Stimulated activated memory B cell treated with anti-CD40 and anti-IgM and Interleukin-4, amounts not matched to agents 10 μg/mL and 1 μg/mL and 100 μg/mL, for 72 hours (primary cell): ENCODE measurements around the gene SMC2.

Experiments
- ATAC-seq: fragments of 150-1000 bp; cut with Tn5 transposase; 2 replicates; pipeline ENCODE4 v1.10.0; 2021
- H3K27ac Mint-ChIP-seq: one replicate; pipeline ENCODE4 v1.8.0; 2022; ENCODE audit warnings: mild to moderate bottlenecking, mixed read lengths
- H3K27me3 Mint-ChIP-seq: one replicate; pipeline ENCODE4 v1.8.0; 2022; ENCODE audit warnings: mixed read lengths
- H3K36me3 Mint-ChIP-seq: one replicate; pipeline ENCODE4 v1.8.0; 2022; ENCODE audit warnings: mixed read lengths
- H3K4me1 Mint-ChIP-seq: one replicate; pipeline ENCODE4 v1.8.0; 2022; ENCODE audit warnings: mixed read lengths
- H3K4me3 Mint-ChIP-seq: one replicate; pipeline ENCODE4 v1.8.0; 2022; ENCODE audit warnings: mild to moderate bottlenecking, moderate library complexity, mixed read lengths
- H3K9me3 Mint-ChIP-seq: one replicate; pipeline ENCODE4 v1.8.0; 2022; ENCODE audit warnings: mixed read lengths

SMC2 gene

DNA sequence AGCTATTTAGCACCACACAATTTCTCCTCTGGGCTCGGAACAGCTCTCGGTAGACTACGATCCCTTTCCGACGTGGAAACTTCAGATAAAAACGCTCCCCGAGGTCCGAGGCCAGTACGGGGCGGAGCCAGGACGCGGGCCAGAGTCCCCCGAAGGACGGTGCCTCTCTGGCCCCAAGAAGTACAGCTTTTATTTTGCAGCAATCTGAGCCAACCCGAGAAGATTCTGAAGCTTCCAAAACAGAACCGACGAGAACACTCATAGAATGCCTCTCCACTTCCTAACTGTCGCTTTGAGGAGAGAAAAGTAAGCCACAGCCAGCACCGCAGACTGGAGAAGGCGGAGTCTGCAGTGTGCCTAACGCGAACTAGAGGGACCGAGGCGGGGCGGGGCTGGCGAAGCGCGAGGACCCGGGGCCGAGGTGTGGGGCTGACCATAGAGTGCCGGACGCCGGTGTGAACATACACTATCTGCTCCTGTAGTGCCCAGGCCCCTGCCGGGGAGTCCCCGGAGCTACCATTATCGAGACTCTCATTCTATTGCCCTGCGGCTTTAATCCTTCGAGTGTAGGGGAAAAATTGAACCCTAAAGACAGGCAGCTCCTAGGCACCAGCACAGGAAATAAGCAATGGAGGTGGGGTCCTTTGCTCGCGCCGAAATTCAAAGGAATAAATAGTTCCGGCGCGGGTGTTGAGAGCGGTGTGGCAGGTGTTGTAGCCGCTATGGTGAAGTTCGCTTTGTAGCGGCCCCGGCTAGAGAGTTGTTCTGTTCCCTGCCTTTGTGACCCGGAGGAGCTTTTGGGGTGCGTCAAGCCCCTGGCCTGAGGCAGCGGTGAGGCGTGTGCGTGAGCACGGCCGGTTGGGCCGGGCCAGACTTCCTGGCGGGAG, at the start of gene SMC2:
Gene SMC2 (plus strand): TSS at position 663 of the 887 bp plus-strand sequence. CDS start 1,076 bp downstream, outside the sequence.
- Mint-ChIP-seq H3K4me1 (peaks cover 13% of the 10 kb centered on the region), H3K4me3 (peak within 1 kb of the TSS; percentile 97), H3K27me3 (peaks cover 6% of the 10 kb centered on the region), H3K36me3 (no peaks in the 10 kb centered on the region), H3K9me3 (no peaks in the 10 kb centered on the region), H3K27ac (peak within 1 kb of the TSS; percentile 100)
- peak; percentile 98 for ATAC-seq

DNA sequence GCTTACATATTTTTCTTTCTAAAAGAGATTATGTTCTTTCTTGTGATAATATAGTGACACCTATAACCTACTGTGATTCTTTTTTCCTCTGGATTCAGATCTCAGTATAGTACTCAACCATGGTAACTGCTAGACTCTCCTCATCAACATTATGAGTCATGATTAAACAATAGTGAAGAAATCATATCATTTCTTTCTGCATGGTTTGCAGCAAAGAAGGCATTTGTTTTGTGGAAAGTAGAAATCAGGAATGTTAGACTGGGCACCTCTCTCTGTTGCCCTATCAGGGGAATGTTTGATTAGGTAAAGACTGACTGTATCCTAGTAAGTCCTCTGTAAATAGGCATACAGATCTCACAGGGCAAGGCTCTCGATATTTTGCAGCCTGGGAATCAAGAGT, 25.6 kb upstream of the SMC2 start:
- no peak overlapping the region for H3K4me3 Mint-ChIP-seq
- H3K27ac Mint-ChIP-seq = no peak overlapping the region
- H3K36me3 Mint-ChIP-seq = no peaks in the 10 kb centered on the region
- no peaks in the 10 kb centered on the region for H3K4me1 Mint-ChIP-seq
- ATAC-seq = no peak
- H3K27me3 Mint-ChIP-seq = peaks cover 9% of the 10 kb centered on the region
- no peaks in the 10 kb centered on the region for H3K9me3 Mint-ChIP-seq

DNA sequence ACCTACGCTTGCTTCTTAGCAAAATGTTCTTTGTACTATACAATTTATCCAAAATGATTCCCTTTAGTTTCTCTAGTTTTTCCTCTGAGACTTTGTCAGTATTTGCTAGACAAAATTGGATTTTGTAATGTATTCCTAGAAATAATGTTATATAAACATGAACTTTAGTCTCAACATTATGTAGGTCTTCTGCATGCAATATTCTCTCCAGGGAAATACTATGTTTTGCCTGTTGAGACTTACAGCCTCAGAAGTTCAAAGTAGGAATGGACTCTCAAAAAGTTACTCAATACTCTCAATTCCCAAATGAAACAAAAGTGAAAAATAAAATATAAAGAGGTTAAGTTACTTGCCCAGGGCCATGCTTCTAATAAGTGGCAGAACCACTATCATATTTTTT, 24.8 kb upstream of the SMC2 start:
- no peaks in the 10 kb centered on the region for H3K4me1 Mint-ChIP-seq
- no peak overlapping the region for H3K27ac Mint-ChIP-seq
- no peaks in the 10 kb centered on the region for H3K9me3 Mint-ChIP-seq

DNA sequence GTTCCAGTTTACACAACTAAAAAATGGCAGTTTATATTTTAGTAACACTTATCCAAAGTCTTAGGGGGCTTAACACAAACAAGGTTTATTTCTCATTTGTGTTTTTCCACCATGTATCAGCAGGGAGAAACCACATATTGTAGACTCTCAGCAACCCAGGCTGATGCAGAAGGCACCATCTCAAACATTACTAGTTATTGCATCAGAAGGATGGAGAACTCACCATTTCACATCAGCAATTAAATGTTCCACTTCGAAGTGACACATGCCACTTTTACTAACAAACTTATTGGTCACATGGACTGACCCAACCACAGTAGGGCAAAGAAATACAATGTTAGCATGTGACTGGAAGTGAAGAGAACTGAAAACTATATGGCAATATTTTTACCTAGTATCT, 22.5 kb upstream of the SMC2 start:
- Mint-ChIP-seq H3K4me1 (no peaks in the 10 kb centered on the region), H3K36me3 (no peaks in the 10 kb centered on the region), H3K4me3 (no peak overlapping the region), H3K27ac (no peak overlapping the region), H3K27me3 (peaks cover 9% of the 10 kb centered on the region), H3K9me3 (no peaks in the 10 kb centered on the region)
- ATAC-seq = no peak

More for the DNA sequence above, 24.8 kb upstream of the SMC2 start:
- Mint-ChIP-seq H3K27me3 (peaks cover 9% of the 10 kb centered on the region), H3K36me3 (no peaks in the 10 kb centered on the region), H3K4me3 (no peak overlapping the region)
- no peak for ATAC-seq

DNA sequence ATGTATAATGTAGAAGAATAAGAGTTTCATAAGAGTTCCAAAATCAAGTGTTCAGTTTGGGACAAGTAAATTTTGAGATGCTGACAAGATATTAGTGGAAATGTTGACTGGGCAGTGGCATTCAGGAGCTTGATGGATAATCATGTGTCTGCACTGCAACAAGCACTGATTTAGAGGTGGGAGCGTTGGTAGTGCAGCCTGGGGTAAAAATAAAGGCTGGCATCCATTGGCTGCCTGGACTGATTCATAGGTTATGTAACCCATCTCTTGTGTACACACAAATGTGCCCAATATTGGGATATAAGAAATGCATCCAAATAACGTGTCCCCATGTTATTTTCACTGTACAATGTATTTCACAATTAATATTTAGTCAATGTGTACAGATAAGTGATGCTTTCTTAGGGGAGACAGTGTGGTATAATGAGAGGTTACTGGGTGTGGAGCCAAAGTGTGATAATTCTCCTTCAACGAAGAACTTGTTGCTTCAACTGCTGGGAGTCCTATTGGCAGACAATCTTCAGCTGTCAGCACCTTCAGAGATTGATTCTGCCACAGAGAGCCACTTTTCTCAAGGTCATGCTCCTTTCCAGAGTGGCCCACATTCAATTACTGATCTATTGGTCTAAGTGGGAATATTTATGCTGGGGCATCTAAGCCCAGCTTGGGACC, 20.9 kb upstream of the SMC2 start:
- Mint-ChIP-seq H3K36me3 (no peaks in the 10 kb centered on the region), H3K9me3 (no peaks in the 10 kb centered on the region), H3K4me1 (no peaks in the 10 kb centered on the region), H3K27ac (no peak overlapping the region), H3K27me3 (peaks cover 25% of the 10 kb centered on the region), H3K4me3 (no peak overlapping the region)
- ATAC-seq = no peak

DNA sequence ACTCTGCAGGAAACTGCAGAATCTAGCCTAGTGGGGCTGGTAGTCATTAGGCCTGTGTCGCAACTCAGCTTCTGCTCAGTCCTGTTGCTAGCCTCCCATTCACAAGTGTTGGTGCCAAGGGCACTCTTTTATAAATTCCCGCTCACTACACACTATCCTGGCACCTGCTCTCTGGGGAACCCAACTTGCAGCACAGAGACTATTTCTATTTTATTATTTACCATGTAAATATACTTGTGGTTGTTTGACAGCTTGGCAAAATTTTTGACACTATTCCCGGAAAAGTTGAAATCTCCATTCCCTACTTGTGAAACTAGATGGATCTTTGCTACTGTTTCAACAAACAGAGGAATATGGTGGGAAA, 20.4 kb upstream of the SMC2 start:
- no peaks in the 10 kb centered on the region for H3K36me3 Mint-ChIP-seq
- no peak overlapping the region for H3K27ac Mint-ChIP-seq
- no peak overlapping the region for H3K4me3 Mint-ChIP-seq
- no peaks in the 10 kb centered on the region for H3K9me3 Mint-ChIP-seq
- H3K27me3 Mint-ChIP-seq = peaks cover 25% of the 10 kb centered on the region
- ATAC-seq = no peak
- H3K4me1 Mint-ChIP-seq = no peaks in the 10 kb centered on the region

DNA sequence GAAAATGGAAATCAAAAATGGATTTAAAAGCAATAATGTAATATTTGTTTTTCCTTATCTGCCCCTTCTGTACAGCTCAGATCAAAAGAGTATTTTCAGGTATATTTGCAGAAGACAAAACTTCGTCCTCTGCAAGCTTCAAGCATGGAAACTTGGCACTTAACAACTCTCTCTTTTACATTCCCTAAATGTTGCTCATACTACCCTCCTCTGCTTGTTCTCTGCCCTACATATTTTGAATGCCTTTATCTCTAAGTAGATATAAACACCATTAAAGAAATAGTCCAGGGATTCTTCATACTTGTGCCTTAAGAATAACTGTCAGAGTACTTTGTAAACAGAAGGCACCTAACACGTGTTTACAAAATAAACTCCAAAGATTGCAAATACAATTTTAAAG, 19.2 kb upstream of the SMC2 start:
- ATAC-seq = no peak
- H3K27me3 Mint-ChIP-seq = peaks cover 25% of the 10 kb centered on the region
- H3K36me3 Mint-ChIP-seq = no peaks in the 10 kb centered on the region
- peaks cover 3% of the 10 kb centered on the region for H3K9me3 Mint-ChIP-seq
- H3K4me3 Mint-ChIP-seq = no peak overlapping the region
- no peak overlapping the region for H3K27ac Mint-ChIP-seq
- H3K4me1 Mint-ChIP-seq = no peaks in the 10 kb centered on the region

DNA sequence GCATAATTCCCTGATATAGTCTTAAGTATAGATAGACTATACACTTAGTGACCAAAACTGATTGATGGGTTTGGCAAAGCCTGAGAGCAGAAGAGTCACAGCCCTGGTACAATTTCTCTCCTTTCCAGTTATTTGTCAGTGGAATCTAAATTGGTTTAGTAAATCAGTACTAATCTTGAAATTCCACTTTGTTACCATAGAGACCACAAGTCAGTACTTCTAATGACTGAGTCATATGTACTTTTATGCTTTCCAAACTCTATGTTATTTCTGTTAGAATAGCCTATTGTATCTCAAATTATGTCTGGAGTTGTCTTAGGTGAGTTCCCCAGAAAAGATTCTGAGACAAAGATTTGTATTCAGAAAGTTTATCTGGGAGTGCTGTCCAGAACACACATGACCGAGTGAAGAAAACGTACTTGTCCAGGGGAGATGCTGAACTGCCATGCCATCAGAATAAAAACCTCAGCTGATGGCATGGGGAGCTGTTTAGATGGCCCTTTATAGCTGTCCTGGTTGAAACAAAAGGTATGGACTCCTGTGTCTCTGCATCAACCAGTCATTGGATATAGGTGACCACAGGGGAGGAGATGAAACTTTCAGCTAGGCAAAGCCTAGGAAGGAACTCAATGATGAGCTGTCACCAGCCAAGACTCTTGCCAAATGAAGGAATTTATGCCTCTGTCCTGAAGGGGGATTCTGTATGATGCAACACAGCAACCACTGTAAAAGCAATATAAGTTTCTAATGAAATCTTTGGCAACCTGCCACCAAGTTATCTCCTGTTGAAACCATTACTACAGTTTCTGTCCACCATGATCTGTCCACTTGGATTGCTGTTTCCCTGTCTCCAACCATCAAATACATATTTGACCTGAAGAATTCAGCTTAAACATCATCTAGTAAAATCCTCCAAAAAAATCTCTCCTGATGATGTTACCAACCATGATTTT, 18.0 kb upstream of the SMC2 start:
- H3K27me3 Mint-ChIP-seq = peaks cover 19% of the 10 kb centered on the region

DNA sequence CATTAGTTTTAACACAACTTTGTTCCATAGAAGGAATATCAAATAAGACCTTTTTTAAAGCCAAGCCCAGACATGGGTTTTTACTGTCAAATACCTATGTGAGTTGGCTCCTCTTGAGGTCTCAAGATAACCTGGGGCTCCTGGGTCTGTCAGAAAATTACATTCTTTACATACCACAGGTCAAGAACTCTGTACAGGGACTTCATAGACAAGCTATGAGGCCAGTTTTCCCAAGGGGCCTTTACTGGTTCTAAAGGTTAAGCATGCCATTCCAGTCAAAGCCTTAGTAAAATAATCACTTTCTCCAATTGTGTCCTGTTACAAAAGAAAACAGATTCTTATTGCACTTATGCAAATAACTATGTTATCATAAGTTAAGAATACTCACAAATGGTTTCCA, 15.5 kb upstream of the SMC2 start:
- Mint-ChIP-seq H3K4me1 (peaks cover 6% of the 10 kb centered on the region), H3K4me3 (no peak overlapping the region), H3K36me3 (no peaks in the 10 kb centered on the region)

More for the DNA sequence above, 18.0 kb upstream of the SMC2 start:
- Mint-ChIP-seq H3K27ac (no peak overlapping the region), H3K36me3 (no peaks in the 10 kb centered on the region), H3K4me1 (no peaks in the 10 kb centered on the region), H3K4me3 (no peak overlapping the region), H3K9me3 (peaks cover 3% of the 10 kb centered on the region)
- ATAC-seq = no peak

DNA sequence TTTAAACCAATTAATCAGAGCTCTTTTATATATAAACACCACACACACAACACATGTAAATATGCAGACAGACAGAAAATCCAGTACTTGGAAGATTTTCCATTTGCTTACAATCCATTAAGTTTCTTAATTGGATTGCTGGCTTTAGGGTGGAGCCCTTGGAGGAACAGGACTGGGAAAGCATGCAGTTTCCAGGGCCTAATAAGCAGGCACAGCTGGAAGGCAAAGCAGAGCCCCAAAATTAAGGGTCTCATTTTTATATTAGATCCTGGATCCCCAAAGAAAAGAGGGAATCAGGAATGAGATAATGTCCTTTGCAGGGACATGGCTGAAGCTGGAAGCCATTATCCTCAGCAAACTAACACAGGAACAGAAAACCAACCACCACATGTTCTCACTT, 13.1 kb upstream of the SMC2 start:
- H3K4me3 Mint-ChIP-seq = no peak overlapping the region
- no peaks in the 10 kb centered on the region for H3K36me3 Mint-ChIP-seq
- ATAC-seq = no peak
- H3K4me1 Mint-ChIP-seq = peaks cover 6% of the 10 kb centered on the region
- peaks cover 5% of the 10 kb centered on the region for H3K9me3 Mint-ChIP-seq
- H3K27me3 Mint-ChIP-seq = peaks cover 16% of the 10 kb centered on the region
- H3K27ac Mint-ChIP-seq = no peak overlapping the region

More for the DNA sequence above, 15.5 kb upstream of the SMC2 start:
- H3K27me3 Mint-ChIP-seq = peaks cover 16% of the 10 kb centered on the region
- ATAC-seq = no peak
- H3K9me3 Mint-ChIP-seq = peaks cover 5% of the 10 kb centered on the region
- no peak overlapping the region for H3K27ac Mint-ChIP-seq

DNA sequence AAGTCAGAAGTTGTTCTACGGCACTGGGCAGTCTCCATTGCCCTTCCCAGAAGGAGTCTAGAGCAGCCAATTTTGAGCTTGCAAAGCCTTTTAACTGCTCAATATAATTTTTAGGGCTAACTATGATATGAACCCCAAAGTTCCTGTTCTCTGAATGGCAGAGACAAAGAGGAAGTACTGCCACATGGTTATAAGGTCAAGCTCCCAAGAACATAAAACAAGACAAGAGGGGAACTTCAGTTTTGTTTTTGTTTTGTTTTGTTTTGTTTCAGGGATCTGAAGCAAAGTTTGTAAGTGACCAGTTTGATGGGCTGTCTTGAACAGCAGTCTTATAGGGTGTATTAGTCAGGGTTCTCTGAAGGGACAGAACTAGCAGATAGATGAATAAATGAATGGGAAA, 11.9 kb upstream of the SMC2 start:
- H3K4me3 Mint-ChIP-seq = no peak overlapping the region
- peaks cover 5% of the 10 kb centered on the region for H3K9me3 Mint-ChIP-seq
- ATAC-seq = no peak
- no peak overlapping the region for H3K27ac Mint-ChIP-seq
- peaks cover 14% of the 10 kb centered on the region for H3K27me3 Mint-ChIP-seq
- no peaks in the 10 kb centered on the region for H3K36me3 Mint-ChIP-seq
- peaks cover 6% of the 10 kb centered on the region for H3K4me1 Mint-ChIP-seq

DNA sequence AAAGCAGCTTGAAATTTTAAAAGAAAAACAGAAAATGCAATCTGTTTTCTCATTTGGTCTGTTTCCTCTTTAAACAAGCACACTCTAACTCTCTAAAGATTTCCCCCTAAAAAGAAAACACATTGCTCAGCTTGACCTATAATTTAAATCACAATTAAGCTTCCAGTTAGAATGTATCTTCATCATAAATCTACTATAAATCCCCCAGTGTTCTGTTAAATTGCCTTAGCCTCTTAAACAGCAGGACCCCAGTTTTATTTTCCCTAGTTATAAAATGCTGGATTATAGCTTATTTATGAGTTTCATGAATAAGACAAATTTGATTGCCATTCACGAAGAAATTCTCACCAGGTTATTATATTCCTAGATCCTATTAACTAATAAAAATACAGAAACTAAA, 8.6 kb upstream of the SMC2 start:
- peaks cover 6% of the 10 kb centered on the region for H3K4me1 Mint-ChIP-seq
- no peaks in the 10 kb centered on the region for H3K36me3 Mint-ChIP-seq
- H3K27me3 Mint-ChIP-seq = peaks cover 18% of the 10 kb centered on the region
- peaks cover 3% of the 10 kb centered on the region for H3K9me3 Mint-ChIP-seq
- H3K4me3 Mint-ChIP-seq = no peak overlapping the region
- ATAC-seq = no peak
- H3K27ac Mint-ChIP-seq = no peak overlapping the region

DNA sequence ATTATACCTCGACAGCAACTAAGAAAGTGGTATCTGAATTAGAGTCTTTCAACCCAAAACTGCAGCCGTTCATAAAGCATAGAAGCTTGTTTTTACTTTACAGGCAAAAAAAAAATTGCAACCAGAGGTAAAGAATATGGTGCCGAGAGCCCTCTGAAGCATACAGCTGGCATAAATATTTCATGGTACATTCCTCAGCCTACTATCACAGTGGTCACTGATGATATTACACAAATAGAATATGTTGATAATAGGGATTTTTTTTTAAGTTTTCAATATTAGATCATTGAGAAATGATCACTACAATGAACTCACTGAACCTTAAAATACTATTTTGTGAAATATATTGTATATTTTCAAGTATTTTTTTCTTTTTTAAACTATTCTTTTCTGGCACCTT, 6.2 kb upstream of the SMC2 start:
- Mint-ChIP-seq H3K36me3 (no peaks in the 10 kb centered on the region), H3K4me1 (no peaks in the 10 kb centered on the region), H3K27ac (no peak overlapping the region), H3K4me3 (no peak overlapping the region), H3K27me3 (peaks cover 18% of the 10 kb centered on the region), H3K9me3 (no peaks in the 10 kb centered on the region)
- ATAC-seq = no peak

DNA sequence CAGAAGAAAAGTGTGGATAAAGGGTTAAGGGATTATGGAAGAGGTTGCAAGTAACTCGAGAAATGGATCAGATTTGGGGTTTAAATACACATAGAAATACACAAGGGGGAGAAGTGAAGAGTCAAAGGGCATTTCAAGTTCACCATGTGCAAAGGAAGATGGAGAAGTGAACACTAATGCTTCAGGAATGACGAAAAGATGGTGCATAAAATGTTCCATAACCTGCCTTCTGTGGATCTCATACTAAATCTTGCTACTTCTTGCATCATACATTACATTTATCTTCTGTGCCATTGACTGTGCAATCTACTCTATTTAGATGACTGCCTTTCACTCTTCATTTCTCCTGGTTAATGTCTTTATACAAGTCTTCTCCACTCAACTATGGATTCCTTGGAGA, 5.7 kb upstream of the SMC2 start:
- no peaks in the 10 kb centered on the region for H3K4me1 Mint-ChIP-seq
- no peak overlapping the region for H3K27ac Mint-ChIP-seq
- H3K9me3 Mint-ChIP-seq = no peaks in the 10 kb centered on the region
- no peak for ATAC-seq
- H3K27me3 Mint-ChIP-seq = peaks cover 18% of the 10 kb centered on the region
- H3K36me3 Mint-ChIP-seq = no peaks in the 10 kb centered on the region
- H3K4me3 Mint-ChIP-seq = no peak overlapping the region

DNA sequence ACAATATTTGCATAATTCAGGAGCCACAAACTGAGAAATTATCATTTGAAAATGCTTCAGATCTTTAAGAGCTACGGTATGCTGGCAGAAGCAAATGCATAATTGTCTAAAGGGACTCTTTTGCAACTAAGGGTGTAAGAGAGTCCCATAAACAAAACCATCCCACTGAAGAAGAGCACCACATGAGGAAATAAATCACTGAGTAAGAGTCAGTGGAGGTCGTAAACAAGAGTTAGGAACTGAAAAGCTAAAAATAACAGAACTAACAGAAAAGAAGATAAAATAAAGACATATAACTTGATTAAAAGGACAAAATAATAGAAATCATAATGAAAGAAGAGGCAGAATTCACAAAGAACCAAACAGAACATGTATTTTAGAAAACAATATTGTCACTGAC, 3.5 kb upstream of the SMC2 start:
- H3K4me1 Mint-ChIP-seq = peaks cover 13% of the 10 kb centered on the region
- no peak overlapping the region for H3K27ac Mint-ChIP-seq
- peaks cover 18% of the 10 kb centered on the region for H3K27me3 Mint-ChIP-seq
- no peaks in the 10 kb centered on the region for H3K36me3 Mint-ChIP-seq
- no peak overlapping the region for H3K4me3 Mint-ChIP-seq
- H3K9me3 Mint-ChIP-seq = no peaks in the 10 kb centered on the region
- no peak for ATAC-seq
